ENCODE measurements around the gene TSC2.
"Not testable (repeated sequence)": the region's sequence is repeated elsewhere in the genome, so short reads cannot be mapped to it uniquely, and the experiment has no call there.

TSC2 gene

GRCh38 chr16:2124694-2125444 is 77.1 kb downstream of the TSC2 start:
- not testable (repeated sequence) for DNase-seq

GRCh38 chr16:2125609-2126008 is 77.8 kb downstream of the TSC2 start:
- not testable (repeated sequence) for DNase-seq

- not testable (repeated sequence) for DNase-seq
Measured at GRCh38 chr16:2126161-2126743, 78.5 kb downstream of the TSC2 start.

- not testable (repeated sequence) for DNase-seq
Measured at GRCh38 chr16:2126928-2127556, 79.3 kb downstream of the TSC2 start.

GRCh38 chr16:2127630-2128280 is 80.0 kb downstream of the TSC2 start:
- DNase-seq: not testable (repeated sequence)

- not testable (repeated sequence) for DNase-seq
Measured at GRCh38 chr16:2129251-2129650, 81.5 kb downstream of the TSC2 start.

- DNase-seq: not testable (repeated sequence)
Measured at GRCh38 chr16:2129890-2130447, 82.2 kb downstream of the TSC2 start.

- DNase-seq: not testable (repeated sequence)
Measured at GRCh38 chr16:2133797-2134196, 86.0 kb downstream of the TSC2 start.

- not testable (repeated sequence) for DNase-seq
Measured at GRCh38 chr16:2135071-2135470, 87.3 kb downstream of the TSC2 start.

GRCh38 chr16:2135770-2136490 is 88.1 kb downstream of the TSC2 start, which contains the start of gene PKD1:
PKD1 (minus strand) TSS chr16:2135898; CDS start chr16:2135689, 209 bp downstream.
- DNase-seq: not testable (repeated sequence)
